GM12878 (cell line): ENCODE data around the gene SDS. TPM values are rescaled to one million over a fixed set of nuclear protein-coding genes. Genes with fewer than 3 reads are reported as not detected.

Experiments
- ATAC-seq: fragments of 200-7000 bp; cut with Tn5 transposase; 3 replicates; pipeline ENCODE4 v1.9.1; 2020; ENCODE audit warnings: mild to moderate bottlenecking, moderate library complexity
- BruUV-seq: library from RNA; stranded (reverse); fragments of 400-500 nt; replicated peaks from 2 replicates; lab custom pipeline; 2021; lab: Mats Ljungman, UMichigan
- CTCF ChIA-PET: fragments of 300-600 bp; sonication (Branson Sonifier 250); formaldehyde crosslinking; extraction: SDS; loops from one replicate; lab custom pipeline; 2021; ENCODE audit warnings: inconsistent platforms; lab: Yijun Ruan, JAX
- POLR2A ChIA-PET: fragments of 350-600 bp; formaldehyde crosslinking; extraction: SDS; loops from one replicate; lab custom pipeline; 2021; ENCODE audit warnings: inconsistent platforms; lab: Charles Lee
- RAD21 ChIA-PET: fragments of 300-600 bp; sonication (Branson Sonifier 250); formaldehyde crosslinking; loops from one replicate; lab custom pipeline; 2023; ENCODE audit warnings: antibody characterized with exemption; ENCODE audit not compliant: unreplicated experiment; lab: Charles Lee
- SMC1A ChIA-PET: fragments of 300-600 bp; sonication (Branson Sonifier 250); formaldehyde crosslinking; loops from one replicate; lab custom pipeline; 2023; ENCODE audit not compliant: unreplicated experiment, uncharacterized antibody; lab: Charles Lee
- DNase-seq: peaks from one replicate; pipeline ENCODE4 v3.0.0-alpha.2; 2011; ENCODE audit warnings: low read depth, low spot score
- FAIRE-seq: peaks from 3 replicates; lab custom pipeline; 2011; peaks lifted over from hg19 to GRCh38; lab: Jason Lieb, UNC
- H2AFZ ChIP-seq: 2 replicates; pipeline ENCODE4 v1.6.0; 2011; ENCODE audit warnings: low read depth, low read length, control low read depth; ENCODE audit not compliant: control insufficient read depth
- H3K27ac ChIP-seq: 2 replicates; pipeline ENCODE4 v1.5.1; 2011; ENCODE audit warnings: control low read depth; ENCODE audit not compliant: control insufficient read depth, insufficient read depth
- H3K27me3 ChIP-seq, 2 experiments: replicated peaks in 1 of 2; 2 replicates each; pipeline versions ENCODE4 v1.6.0 to v1.6.1; 2011; ENCODE audit warnings: low read length in 1 of 2; ENCODE audit not compliant: control insufficient read depth in 2 of 2, insufficient read depth in 2 of 2
- H3K36me3 ChIP-seq, 2 experiments: 2 replicates each; pipeline ENCODE4 v1.5.1; 2011; ENCODE audit warnings: low read length in 1 of 2; ENCODE audit not compliant: control insufficient read depth in 2 of 2, insufficient read depth in 2 of 2
- H3K4me1 ChIP-seq: 2 replicates; pipeline ENCODE4 v1.6.1; 2011; ENCODE audit warnings: mild to moderate bottlenecking, low read length, moderate library complexity, mixed read lengths; ENCODE audit not compliant: control insufficient read depth, insufficient read depth
- H3K4me2 ChIP-seq: 2 replicates; pipeline ENCODE4 v1.6.0; 2011; ENCODE audit warnings: control low read depth; ENCODE audit not compliant: control insufficient read depth, insufficient read depth
- H3K4me3 ChIP-seq: fragments of 200-600 bp; sonication (generic); 2 replicates; pipeline ENCODE4 v1.5.1; 2016
- H3K79me2 ChIP-seq: 2 replicates; pipeline ENCODE4 v1.6.0; 2011; ENCODE audit warnings: low read length; ENCODE audit not compliant: control insufficient read depth, insufficient read depth
- H3K9ac ChIP-seq: 2 replicates; pipeline ENCODE4 v1.8.0; 2011; ENCODE audit warnings: low read length, control low read depth, mixed read lengths; ENCODE audit not compliant: control insufficient read depth, insufficient read depth
- H3K9me3 ChIP-seq: replicated peaks from 3 replicates; pipeline ENCODE4 v1.5.1; 2011; ENCODE audit warnings: mild to moderate bottlenecking, low read length; ENCODE audit not compliant: control insufficient read depth, insufficient read depth
- H4K20me1 ChIP-seq: 2 replicates; pipeline ENCODE4 v1.6.0; 2011; ENCODE audit not compliant: control insufficient read depth, insufficient read depth
- LARP7 ChIP-seq: fragments of 450-650 bp; IDR thresholded peaks from 2 replicates; pipeline ENCODE4 v1.6.1; 2017; ENCODE audit warnings: mild to moderate bottlenecking
- POLR2AphosphoS5 ChIP-seq: IDR thresholded peaks from 2 replicates; pipeline ENCODE4 v1.6.1; 2011; ENCODE audit warnings: mild to moderate bottlenecking, low read length, inconsistent platforms
- RB1 ChIP-seq: fragments of 450-650 bp; formaldehyde crosslinking; IDR thresholded peaks from 2 replicates; pipeline ENCODE4 v1.6.1; 2017; ENCODE audit warnings: mild to moderate bottlenecking, borderline replicate concordance
- SMAD1 ChIP-seq: fragments of 450-650 bp; IDR thresholded peaks from 2 replicates; pipeline ENCODE4 v1.6.1; 2018; ENCODE audit warnings: mild to moderate bottlenecking, low read depth; ENCODE audit not compliant: partially characterized antibody
- TAF1 ChIP-seq: IDR thresholded peaks from 2 replicates; pipeline ENCODE4 v1.6.1; 2011; ENCODE audit warnings: mild to moderate bottlenecking, low read depth, low read length, borderline replicate concordance
- ZNF687 ChIP-seq: fragments of 450-650 bp; IDR thresholded peaks from 2 replicates; pipeline ENCODE4 v1.6.1; 2017; ENCODE audit warnings: mild to moderate bottlenecking, moderate library complexity
- WGBS: methylation state at CpG from one replicate; pipeline ENCODE4 v1.1.6; 2016; ENCODE audit warnings: low lambda C conversion rate; ENCODE audit not compliant: insufficient replicate concordance, insufficient coverage; ENCODE audit errors: missing lambda C conversion rate; 5-methylcytosine and 5-hydroxymethylcytosine counted together
- in situ Hi-C: fragments of 300-500 bp; cut with MboI; formaldehyde crosslinking; loops from 9 replicates; pipeline ENCODE4 v1.14.3; 2018; ENCODE audit warnings: mixed read lengths
- intact Hi-C: fragments of 100-400 bp; cut with micrococcal nuclease; formaldehyde crosslinking; loops from one replicate; pipeline ENCODE4 v1.14.2; 2022; ENCODE audit not compliant: unreplicated experiment
- polyA plus RNA-seq, 11 experiments: library from polyadenylated mRNA; depleted of rRNA in 4 of 11; unstranded in 6 of 11; stranded (reverse) in 5 of 11; fragments of >200 nt; fragmentation: Nextera tagmentation in 4 of 11; fragmentation: Illumina TruSeq in 1 of 11; extraction: Ambion mirVana in 4 of 11; extraction: Trizol in 1 of 11; gene quantifications; 1 replicate in 1 of 11; 2 replicates in 10 of 11; pipeline versions ENCODE4 v1.2.1 to v1.2.3, GENCODE V29; 2011 to 2016; ENCODE audit warnings: inconsistent platforms in 2 of 11, missing spikeins in 2 of 11, low read depth in 1 of 11
- total RNA-seq, 4 experiments: library from RNA; depleted of rRNA in 3 of 4; stranded (reverse); fragments of >200 nt in 3 of 4; fragmentation: Illumina TruSeq in 1 of 4; extraction: Trizol in 1 of 4; gene quantifications; 2 replicates each; pipeline versions ENCODE4 v1.2.1 to v1.2.3, GENCODE V29; 2013 to 2021

Gene SDS
- total and polyA plus RNA-seq, 10 of the 15 experiments (the other 5 are each of a cell fraction or from before 2014, with no cell fraction given): 0.18 TPM; not detected in 9

- Histone ChIP-seq H4K20me1 (no peaks in the 10 kb centered on the region), H3K27me3 (no peaks in the 10 kb centered on the region), H3K4me1 (peaks cover 3% of the 10 kb centered on the region), H3K4me3 (no peak overlapping the region), H3K4me2 (no peak overlapping the region), H3K9ac (no peak overlapping the region), H3K27ac (no peak overlapping the region), H3K79me2 (no peaks in the 10 kb centered on the region), H3K36me3 (no peaks in the 10 kb centered on the region), H3K9me3 (no peaks in the 10 kb centered on the region), H2AFZ (no peak overlapping the region)
- in situ Hi-C loops (no loop called here), intact Hi-C loops (no loop called here)
- TF ChIP-seq ZNF687 (no peak), LARP7 (no peak), TAF1 (no peak), RB1 (no peak), POLR2AphosphoS5 (no peak), SMAD1 (no peak)
- CTCF ChIA-PET: interaction anchor here (0.7 kb wide), 1 partner anchor 316 kb away, joined by 4 read pairs; no protein-coding TSS in a partner anchor
- RAD21 ChIA-PET: interaction anchor here (1.0 kb wide), 1 partner anchor 27 kb away, joined by 3 read pairs; no protein-coding TSS in a partner anchor
- no peak for DNase-seq
- no peak for ATAC-seq
- FAIRE-seq: no peak
- WGBS: 46% methylated on average over 9 of the region's 9 CpGs
- no TSS peak for BruUV-seq
- POLR2A ChIA-PET: interaction anchor here (0.5 kb wide), 1 partner anchor 263 kb away, joined by 8 read pairs; no protein-coding TSS in a partner anchor
- SMC1A ChIA-PET: no interaction called here
Measured at GRCh38 chr12:113409462-113410124, 5.9 kb upstream of the SDS start.
